AG09309 (cell line): ENCODE results near the gene MYL11.
"Not testable (repeated sequence)": the region's sequence is repeated elsewhere in the genome, so short reads cannot be mapped to it uniquely, and the experiment has no call there.

Source experiments
- DNase-seq: peaks from one replicate; pipeline ENCODE4 v3.0.0-alpha.2; 2010; ENCODE audit warnings: low read depth
- H3K4me3 ChIP-seq: 2 replicates; pipeline ENCODE4 v1.5.1; 2011; ENCODE audit warnings: mild to moderate bottlenecking, low read depth, low read length, moderate library complexity; ENCODE audit not compliant: control insufficient read depth
- TF ChIP-seq, protein P1 (sequence below): IDR thresholded peaks from 2 replicates; pipeline ENCODE4 v1.5.1; 2011; ENCODE audit warnings: mild to moderate bottlenecking, low read depth, low read length, inconsistent platforms; ENCODE audit not compliant: insufficient read depth, control insufficient read depth; ENCODE audit errors: missing control alignments

MYL11 gene, protein sequence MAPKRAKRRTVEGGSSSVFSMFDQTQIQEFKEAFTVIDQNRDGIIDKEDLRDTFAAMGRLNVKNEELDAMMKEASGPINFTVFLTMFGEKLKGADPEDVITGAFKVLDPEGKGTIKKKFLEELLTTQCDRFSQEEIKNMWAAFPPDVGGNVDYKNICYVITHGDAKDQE

DNA sequence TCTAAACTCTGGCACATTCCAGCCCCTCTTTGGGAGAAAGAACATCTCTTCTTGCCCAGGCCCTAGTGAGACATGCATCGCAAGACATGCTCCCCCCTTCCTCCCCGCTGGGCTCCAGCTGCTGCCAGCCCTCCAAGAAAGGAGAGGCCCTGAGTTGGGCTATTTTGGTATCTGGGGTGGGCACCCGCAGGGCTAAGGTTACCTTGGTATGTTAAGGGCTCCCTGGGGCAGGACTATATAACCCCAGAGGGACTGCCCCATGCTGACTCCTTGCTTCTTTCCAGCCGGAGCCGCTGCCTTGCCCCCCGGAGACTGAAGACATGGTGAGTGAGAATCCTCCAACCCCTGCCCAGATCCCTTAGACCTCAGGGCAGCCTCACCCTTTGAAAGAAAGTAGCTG lies at the start of gene MYL11:
Gene MYL11 (plus strand): TSS at position 265 of the 400 bp plus-strand sequence. CDS start 56 bp downstream, at position 321.
- TF ChIP-seq, protein P1, sequence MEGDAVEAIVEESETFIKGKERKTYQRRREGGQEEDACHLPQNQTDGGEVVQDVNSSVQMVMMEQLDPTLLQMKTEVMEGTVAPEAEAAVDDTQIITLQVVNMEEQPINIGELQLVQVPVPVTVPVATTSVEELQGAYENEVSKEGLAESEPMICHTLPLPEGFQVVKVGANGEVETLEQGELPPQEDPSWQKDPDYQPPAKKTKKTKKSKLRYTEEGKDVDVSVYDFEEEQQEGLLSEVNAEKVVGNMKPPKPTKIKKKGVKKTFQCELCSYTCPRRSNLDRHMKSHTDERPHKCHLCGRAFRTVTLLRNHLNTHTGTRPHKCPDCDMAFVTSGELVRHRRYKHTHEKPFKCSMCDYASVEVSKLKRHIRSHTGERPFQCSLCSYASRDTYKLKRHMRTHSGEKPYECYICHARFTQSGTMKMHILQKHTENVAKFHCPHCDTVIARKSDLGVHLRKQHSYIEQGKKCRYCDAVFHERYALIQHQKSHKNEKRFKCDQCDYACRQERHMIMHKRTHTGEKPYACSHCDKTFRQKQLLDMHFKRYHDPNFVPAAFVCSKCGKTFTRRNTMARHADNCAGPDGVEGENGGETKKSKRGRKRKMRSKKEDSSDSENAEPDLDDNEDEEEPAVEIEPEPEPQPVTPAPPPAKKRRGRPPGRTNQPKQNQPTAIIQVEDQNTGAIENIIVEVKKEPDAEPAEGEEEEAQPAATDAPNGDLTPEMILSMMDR, result no peak
- no peak within 1 kb of the TSS for H3K4me3 ChIP-seq
- DNase-seq, result no peak

DNA sequence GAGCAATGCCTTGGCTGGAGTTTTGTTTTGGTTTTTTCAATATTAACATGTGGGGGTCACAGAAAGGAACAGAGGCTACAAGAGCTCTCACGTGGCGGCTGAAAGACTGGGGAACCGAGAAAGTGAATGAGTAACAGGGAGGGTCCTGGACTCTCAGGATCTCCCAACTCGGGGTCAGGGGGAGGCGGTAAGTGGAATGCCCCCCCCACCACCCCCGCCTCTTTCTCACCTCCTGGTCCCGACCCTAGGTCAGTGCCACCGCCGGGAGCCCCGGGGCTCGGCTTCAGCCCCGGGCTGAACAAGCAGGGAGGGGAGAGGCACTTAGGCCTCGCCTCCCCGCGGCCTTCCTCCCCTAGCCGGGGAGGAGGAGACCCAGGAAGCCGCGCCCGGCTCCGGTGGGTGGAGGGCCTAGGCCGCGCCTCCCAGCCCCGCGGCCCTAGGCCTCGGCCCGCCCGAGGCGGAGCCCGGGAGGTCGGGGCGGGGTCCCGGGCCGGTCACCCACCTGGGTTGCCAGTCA lies 40.1 kb upstream of the MYL11 start:
- peak overlapping the region; percentile 57 for H3K4me3 ChIP-seq
- DNase-seq, result not testable (repeated sequence)

DNA sequence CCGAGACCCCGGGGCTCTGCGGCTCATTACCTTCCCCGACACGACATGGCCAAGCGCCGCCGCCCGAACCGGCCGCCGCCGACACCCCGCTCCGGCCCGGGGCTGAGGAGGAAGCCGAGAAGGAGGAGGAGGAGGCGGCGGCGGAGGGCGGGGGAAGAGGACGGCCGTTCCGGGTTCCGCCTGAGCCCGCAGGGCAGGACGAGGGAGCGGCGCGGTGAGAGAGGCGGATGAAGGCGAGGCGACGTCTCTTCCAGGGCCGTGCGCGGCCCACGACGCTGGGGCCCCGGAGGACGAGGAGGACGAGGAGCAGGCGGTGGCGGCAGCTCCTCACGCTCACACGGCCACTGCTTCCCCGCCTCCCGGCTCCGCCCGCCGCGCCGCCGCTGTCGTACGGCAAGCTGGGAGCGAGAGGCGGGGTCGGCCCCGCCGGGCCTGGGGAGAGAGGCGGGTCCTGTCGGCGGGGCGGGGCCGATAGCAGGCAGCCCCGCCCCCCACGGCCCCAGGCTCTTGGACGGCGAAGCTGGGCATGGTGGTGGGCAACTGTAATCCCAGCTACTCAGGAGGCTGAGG lies 39.5 kb upstream of the MYL11 start:
- not testable (repeated sequence) for DNase-seq
- peak overlapping the region; percentile 57 for H3K4me3 ChIP-seq

DNA sequence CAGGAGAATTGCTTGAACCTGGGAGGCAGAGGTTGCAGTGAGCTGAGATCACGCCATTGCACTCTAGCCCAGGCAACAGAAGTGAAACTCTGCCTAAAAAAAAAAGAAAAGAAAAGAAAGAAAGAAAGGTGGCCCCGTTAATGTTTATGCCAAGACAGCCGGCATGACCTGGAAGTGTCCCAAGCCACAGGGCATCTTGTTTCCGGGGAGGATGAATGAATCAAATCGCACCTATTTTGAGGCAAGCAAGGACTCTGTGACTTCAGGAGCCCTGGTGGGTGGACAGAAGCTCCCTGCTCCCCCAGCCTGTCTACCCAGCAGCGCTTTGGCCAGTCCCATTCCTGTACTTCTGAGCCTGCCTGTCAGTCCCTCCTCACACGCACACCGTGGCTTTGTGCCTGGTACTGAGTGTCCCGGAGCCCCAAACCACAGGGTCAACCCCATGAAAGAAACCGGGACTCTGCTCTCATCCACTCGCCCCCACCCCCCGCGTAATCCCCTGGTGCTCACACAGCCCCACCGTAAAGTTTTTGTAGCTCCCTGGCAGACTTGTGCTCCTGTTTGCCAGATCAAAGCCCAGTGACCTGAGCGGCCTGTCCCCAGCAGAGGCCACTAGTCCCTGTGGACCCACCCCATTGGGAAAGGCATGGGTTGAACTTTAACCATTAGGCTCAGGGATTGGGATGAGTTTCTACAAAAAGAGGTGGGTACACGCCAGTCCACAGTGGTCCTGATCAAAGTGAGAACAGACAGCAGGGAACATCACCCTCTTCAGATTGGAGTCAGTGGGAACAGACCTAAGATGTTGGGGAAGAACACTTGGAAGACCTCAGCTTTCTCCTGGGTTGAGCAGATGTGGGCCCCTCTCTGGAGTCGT lies 38.8 kb upstream of the MYL11 start:
- peak overlapping the region; percentile 47 for H3K4me3 ChIP-seq
- TF ChIP-seq, protein P1, result no peak
- no peak for DNase-seq

DNA sequence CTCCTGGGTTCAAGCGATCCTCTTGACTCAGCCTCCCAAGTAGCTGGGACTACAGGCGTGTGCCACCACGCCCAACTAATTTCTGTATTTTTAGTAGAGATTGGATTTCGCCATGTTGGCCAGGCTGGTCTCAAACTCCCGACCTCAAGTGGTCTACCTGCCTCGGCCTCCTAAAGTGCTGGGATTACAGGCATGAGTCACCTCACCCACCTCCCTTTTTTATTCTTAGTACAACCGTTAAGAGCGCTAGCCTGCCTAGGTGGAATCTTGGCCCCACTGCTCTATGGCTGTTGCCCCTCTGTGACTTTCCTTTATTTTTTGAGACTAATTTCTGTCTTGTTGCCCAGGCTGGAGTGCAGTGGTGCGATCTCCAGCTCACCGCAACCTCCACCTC lies 36.6 kb upstream of the MYL11 start:
- not testable (repeated sequence) for H3K4me3 ChIP-seq, DNase-seq

DNA sequence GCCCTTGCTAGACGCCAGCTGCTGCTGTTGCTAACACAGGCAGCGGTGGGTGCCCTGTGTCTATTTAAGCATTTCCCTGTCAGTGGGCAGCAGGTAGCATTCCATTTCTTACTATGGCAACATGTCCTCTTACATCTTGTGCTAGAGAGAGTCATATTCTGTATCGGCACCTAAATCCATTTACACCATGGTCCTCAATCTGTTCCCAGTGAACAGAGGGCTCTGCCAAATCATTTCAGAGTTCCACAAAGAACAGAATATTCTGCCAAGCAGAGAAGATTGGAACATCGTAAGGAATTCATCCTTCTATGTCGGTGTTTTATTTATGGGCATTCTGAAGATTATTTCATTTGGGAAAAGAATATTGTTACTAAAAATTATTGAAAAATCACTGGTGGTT lies 35.9 kb upstream of the MYL11 start:
- DNase-seq, result not testable (repeated sequence)

DNA sequence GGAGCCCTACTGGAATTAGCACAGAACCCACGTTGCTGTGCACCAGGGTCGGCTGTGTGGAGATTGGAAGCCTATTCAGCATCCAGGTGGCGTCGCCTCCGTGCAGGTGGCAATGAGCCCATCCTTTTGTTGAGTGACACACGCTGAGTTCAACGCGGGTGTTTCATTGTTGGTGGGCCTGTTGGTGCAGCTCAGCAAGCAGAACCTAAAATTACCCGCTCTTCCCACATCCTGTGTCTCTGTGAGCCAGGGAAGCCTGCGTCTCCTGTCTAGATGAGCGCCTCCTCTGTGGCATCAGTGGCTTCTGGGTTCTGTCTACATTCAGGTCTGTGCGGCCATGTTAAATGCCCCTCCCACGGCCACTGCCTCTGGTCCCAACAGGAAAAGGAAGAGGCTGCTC lies 34.0 kb upstream of the MYL11 start:
- DNase-seq, result no peak
- H3K4me3 ChIP-seq, result no peak overlapping the region
- TF ChIP-seq, protein P1, result no peak

More for the DNA sequence above, 35.9 kb upstream of the MYL11 start:
- not testable (repeated sequence) for H3K4me3 ChIP-seq

DNA sequence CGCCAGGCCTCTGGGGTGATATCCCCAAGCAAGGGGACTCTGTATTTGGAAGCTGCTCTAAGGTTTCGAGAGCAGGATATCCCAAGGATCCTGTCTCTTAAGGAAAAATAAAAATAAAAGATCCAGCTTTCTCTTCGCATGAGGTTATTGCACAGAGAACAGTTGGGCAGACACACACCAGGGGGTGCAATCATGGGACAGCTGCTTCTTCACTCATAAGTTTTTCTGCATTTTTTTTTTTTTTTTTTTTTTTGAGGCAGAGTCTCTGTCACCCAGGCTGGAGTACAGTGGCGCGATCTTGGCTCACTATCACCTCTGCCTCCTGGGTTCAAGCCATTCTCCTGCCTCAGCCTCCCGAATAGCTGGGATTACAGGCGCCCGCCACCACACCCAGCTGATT lies 32.6 kb upstream of the MYL11 start:
- TF ChIP-seq, protein P1, result peak; percentile 14
- DNase-seq, H3K4me3 ChIP-seq: not testable (repeated sequence)
